GM18502 (cell line): Measurements from ENCODE around the gene JAG2.

Experiments used
- ATAC-seq: cut with Tn5 transposase; IDR thresholded peaks from one replicate; pipeline ENCODE4 v1.9.1; 2021; ENCODE audit warnings: mild to moderate bottlenecking; ENCODE audit not compliant: unreplicated experiment, poor library complexity

Gene JAG2

GRCh38 chr14:105168496-105168978 is at the start of gene JAG2:
Gene JAG2 (minus strand): TSS chr14:105168776. CDS start chr14:105168420, 356 bp downstream.
- ATAC-seq = no peak

GRCh38 chr14:105217774-105218173 is 49.2 kb upstream of the JAG2 start:
- no peak for ATAC-seq

DNA sequence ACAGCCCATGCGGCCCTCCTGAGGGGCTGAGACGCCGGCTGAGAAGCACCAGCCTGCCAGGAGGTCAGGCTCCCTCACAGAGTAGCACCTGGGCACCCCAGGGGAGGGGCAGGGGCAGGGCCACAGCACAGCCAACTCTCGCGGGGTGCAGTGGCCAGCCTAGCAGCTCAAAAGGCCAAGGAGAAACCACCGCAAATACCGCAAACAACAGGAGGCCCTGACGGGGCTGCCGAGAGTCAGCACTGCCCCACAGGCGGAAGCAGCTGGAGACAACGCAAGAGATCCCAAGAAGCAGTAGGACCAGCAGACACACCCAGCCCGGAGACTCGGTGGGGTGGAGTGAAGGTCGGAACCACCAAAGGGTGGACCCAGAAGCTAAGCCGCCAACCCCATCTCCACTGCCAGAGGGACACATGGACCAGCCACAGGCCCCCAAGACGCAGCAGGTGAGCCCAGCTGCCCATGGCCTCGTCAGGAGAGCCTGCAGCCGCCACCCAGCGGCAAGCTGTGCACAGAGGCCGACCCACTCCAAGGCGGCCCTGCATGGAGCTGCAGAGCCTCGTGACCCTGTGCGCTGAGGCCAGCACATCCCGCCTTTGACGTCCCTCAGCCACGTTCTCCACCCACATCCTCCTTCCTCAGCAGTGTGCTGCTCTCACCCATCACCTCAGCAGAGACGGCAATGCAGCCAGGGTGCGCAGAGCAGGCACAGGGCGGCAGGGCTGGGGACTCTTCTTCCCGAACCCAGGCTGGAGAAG is 48.1 kb upstream of the JAG2 start:
- ATAC-seq = no peak

GRCh38 chr14:105215602-105216001 is 47.0 kb upstream of the JAG2 start:
- ATAC-seq = no peak

DNA sequence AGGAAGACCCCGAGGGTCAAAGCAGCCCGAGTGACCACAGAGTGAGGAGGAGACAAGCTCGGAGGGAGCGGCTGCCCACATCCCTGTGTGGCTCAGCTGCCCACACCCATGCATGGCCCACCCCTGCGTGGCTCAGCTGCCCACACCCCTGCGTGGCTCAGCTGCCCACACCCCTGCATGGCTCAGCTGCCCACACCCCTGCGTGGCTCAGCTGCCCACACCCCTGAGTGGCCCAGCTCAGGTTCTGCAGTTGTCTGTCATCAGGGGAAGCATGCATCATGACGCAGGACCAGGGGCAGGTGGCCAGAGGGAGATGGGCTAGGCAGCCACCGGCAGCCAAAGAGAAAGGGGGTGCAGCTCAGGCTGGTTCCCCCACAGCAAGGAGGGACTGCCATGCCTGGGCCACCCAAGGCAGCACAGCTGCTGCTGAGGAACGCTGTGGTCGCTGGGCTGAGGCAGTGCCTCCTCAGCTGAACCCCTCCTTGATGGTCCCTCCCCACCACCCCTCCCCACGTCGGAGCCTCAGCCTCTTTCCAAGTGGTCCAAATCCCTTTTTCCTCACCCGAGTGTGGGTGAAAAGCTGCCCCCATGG is 45.8 kb upstream of the JAG2 start:
- no peak for ATAC-seq

DNA sequence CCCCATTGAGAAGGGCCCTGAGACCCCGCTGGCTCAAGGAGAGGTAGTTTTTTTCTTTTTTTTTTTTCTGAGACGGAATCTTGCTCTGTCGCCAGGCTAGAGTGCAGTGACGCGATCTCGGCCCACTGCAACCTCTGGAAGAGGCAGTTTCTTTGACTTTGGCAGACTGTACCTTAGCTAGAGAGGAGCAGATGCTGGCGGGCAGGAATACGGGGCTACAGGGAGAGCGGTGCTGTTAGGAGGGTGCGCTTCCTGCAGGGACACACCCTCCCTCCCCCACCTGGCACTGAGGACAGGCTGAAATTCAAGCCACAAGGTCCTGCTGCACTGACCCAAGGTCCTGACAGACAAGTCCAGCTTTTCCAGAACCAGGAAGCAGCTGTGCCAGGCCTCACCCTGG is 44.8 kb upstream of the JAG2 start:
- no peak for ATAC-seq

GRCh38 chr14:105212541-105213300 is 44.1 kb upstream of the JAG2 start:
- ATAC-seq = no peak

DNA sequence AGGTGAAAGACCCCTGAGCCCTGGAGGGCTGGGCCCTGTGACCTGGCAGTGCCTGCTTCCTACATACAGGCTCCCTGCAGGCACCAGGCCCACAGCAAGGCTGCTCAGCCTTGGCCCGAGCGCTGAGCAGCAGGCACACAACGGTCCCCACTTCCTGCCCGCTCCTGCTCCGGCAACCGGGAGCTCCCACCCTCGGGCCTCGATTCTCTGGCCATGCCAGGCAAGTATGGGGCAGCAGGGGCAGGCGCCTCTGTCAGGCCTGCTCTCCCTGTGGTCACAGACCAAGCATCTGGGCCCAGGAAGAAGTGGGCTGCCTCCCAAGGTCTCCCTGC is 43.1 kb upstream of the JAG2 start:
- ATAC-seq = no peak

DNA sequence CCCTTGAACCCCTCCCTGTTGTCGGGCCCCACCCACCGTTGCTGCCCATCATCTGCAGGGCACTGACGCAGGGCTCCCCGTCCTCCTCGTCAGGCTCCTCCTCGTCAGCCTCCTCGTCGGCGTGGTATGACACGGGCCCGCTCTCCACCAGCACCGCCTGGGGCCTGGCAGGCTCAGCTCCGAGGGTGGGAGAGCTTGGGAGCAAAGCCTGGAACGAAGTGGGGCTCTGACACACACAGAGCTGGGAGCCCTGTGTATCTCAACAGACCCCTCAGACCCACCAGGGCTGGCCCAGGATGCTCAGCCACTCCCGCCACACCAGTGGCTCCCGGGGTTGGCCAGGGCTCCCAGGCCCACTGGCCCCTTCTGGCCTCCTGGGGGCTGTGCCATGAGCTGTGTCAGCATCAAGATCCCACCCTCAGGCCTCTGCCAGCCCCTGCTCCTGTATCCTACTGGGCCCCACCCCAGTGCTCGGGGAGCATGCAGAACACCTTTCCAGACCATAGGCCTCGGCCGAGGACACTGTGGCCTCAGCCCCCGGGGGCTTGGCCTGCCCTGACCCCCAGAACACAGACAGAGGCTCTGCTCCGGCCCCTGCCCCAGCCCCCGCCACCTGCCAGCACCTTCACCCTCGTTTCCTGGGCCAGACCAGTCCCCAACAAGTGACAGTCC is 42.6 kb upstream of the JAG2 start:
- no peak for ATAC-seq

DNA sequence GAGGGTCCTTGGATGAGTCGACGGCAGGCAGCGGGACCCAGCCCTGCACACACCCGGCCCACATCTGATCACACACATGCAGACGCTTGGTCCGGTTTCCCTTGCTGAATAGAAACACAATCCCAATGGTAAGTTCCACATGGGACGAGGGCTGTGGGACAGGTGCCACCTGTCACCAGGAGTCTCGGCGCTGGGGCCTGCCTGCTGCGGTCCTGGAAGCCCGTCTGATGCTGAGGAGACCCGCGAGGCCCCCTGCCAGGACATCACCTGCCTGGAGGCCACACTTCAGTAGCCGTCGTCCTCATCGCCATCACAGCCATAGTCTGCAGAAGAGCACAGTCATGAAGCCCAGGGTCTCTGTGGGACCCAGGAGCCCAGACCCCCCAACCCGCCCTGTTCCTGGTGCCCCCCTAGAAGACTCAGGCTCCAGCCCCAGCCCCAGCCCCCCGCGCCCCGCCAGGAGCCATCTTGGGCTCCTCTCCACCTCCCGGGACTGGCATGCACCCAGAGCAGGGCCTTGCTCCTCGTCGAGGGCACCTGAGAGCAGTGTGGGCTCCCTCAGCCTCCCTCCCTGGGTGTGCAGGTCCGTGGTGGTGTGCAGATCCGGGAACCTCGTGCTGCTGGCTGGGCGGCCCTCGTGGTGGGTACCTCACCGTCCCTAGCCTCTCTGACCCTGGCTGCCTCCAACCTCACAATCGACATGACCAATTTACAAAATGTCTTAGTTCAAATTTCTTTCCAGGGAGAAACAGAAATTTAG is 41.9 kb upstream of the JAG2 start:
- ATAC-seq = no peak

GRCh38 chr14:105209646-105210045 is 41.1 kb upstream of the JAG2 start:
- ATAC-seq = no peak

DNA sequence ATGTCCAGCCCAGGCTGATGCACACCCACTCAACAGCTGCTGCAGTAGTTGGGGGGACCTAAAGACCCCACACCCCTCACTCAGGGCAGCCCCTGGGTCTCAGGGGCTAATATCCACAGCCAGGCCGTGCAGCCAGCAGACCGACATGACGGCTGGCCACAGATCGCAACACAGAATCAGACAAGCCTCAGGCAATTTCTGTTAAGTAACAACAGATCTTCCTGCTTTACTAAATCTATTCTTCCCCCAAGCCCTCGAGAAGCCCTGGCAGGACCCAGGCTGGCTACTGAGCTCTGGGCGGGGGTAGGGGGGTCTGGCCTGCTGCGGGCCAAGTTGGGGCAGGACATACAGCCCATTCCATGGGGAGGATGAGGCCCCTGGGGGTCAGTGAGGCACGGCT is 40.5 kb upstream of the JAG2 start:
- no peak for ATAC-seq

GRCh38 chr14:105208738-105209075 is 40.1 kb upstream of the JAG2 start:
- ATAC-seq = no peak

DNA sequence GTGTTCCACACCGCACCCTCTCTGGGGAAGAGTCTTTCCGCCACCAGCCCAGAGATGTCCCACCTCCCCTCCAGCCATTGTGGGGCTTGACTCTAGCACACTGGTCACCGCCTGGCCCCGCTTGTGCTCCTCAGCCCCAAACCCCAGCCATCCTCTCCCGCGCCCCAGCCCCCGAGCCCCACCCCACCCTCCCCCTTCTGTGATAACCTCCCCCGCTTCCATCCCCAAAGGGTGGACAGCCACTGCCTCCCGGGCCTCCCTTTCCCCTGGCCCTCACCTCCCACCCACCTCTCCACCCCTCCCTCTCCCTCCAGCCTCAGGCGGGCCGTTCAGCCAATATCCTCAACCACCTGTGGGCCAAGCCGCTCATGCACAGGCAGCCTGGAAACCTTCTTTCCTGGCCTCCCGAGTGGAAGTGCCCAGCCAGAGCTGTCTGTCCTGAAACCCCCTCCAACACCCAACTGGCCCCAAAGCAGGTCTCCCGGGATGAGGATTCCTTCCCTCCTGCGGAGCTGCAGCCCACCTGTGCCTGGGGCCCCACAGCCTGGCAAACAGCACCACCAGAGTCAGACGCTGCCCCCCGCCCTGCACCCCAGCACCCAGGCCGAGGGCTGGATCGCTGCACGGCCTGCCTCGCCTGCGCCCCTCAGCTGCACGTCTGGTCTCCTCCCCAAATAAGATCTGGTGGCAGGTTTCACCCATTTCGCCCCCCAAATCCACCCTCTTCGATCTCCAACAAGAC is 39.6 kb upstream of the JAG2 start:
- no peak for ATAC-seq

GRCh38 chr14:105207460-105207901 is 38.9 kb upstream of the JAG2 start:
- no peak for ATAC-seq

DNA sequence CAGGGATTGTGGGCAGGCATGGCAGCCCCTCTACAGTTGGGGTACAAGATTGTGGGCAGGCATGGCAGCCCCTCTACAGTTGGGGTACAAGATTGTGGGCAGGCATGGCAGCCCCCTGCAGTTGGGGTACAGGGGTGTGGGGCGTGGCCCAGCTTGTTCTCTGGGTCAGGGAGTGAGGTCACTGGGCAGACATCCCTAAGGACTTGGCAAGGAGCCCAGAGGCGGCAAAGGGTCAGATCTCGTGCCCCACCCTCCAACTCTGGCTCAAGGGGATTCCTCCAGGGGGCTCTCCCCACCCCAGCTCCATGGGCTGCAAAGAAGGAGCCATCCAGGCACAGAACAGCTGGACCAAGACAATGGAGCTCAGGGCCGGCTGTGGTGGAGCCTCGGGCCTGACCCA is 38.3 kb upstream of the JAG2 start:
- no peak for ATAC-seq

DNA sequence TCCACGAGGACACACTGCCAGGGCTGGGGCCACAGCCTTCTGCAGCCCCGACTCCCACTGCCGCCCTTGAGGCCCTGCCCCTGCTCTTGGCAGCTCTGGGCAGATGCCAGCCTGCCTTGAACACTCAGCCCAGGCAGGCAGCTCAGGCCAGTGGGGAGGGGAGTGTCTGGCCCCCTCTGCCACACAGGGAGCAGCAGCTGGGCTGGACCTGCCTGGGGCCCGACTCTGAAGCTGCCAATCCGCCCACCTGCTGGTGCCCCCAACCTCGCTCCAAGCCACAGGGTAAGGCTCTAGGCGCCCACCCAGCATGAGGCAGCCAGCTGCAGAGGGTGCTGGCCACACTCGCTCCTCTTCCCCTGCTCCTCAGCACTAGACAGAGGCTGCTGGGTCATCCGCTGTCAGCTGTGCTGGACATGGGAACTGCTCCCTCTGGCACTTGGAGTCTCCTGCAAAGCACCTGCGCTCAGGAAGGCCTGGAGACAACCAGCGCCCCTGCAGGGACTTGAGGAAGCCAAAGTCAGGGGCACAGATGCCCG is 37.2 kb upstream of the JAG2 start:
- no peak for ATAC-seq

- ATAC-seq = no peak
These were observed 36.5 kb upstream of the JAG2 start for GRCh38 chr14:105204931-105205672.
